SK-N-SH treated with all-trans-retinoic acid at 6 μM for 48 hours (cell line): Measurements from ENCODE around the gene TSNAX.

Experiments used
- RARB ChIP-seq: fragments of 250-450 bp; sonication (Bioruptor Pico); IDR thresholded peaks from 2 replicates; pipeline ENCODE4 v1.8.0; 2021; ENCODE audit warnings: mild to moderate bottlenecking, moderate library complexity
- TF ChIP-seq, protein P1 (sequence below): fragments of 250-450 bp; sonication (Bioruptor Pico); IDR thresholded peaks from 2 replicates; pipeline ENCODE4 v1.8.0; 2020; ENCODE audit warnings: mild to moderate bottlenecking, moderate library complexity, borderline replicate concordance
- TF ChIP-seq, protein P2 (sequence below): fragments of 250-450 bp; sonication (Bioruptor Pico); IDR thresholded peaks from 2 replicates; pipeline ENCODE4 v1.5.1; 2021; ENCODE audit warnings: mild to moderate bottlenecking, moderate library complexity

DNA sequence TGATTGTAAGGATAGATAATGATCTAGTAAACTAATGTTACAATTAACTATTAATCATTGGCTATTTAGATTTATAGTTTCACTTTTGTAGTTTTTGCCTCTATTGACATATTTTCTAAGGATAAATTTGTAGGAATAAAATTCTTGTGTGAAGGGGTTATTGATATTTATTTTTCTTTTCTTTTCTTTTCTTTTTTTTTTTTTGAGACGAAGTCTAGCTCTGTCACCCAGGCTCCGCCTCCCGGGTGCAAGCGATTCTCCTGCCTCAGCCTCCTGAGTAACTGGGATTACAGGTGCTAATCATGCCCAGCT lies 74.2 kb downstream of the TSNAX start:
- TF ChIP-seq, protein P1, sequence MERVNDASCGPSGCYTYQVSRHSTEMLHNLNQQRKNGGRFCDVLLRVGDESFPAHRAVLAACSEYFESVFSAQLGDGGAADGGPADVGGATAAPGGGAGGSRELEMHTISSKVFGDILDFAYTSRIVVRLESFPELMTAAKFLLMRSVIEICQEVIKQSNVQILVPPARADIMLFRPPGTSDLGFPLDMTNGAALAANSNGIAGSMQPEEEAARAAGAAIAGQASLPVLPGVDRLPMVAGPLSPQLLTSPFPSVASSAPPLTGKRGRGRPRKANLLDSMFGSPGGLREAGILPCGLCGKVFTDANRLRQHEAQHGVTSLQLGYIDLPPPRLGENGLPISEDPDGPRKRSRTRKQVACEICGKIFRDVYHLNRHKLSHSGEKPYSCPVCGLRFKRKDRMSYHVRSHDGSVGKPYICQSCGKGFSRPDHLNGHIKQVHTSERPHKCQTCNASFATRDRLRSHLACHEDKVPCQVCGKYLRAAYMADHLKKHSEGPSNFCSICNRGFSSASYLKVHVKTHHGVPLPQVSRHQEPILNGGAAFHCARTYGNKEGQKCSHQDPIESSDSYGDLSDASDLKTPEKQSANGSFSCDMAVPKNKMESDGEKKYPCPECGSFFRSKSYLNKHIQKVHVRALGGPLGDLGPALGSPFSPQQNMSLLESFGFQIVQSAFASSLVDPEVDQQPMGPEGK, result no peak
- TF ChIP-seq, protein P2, sequence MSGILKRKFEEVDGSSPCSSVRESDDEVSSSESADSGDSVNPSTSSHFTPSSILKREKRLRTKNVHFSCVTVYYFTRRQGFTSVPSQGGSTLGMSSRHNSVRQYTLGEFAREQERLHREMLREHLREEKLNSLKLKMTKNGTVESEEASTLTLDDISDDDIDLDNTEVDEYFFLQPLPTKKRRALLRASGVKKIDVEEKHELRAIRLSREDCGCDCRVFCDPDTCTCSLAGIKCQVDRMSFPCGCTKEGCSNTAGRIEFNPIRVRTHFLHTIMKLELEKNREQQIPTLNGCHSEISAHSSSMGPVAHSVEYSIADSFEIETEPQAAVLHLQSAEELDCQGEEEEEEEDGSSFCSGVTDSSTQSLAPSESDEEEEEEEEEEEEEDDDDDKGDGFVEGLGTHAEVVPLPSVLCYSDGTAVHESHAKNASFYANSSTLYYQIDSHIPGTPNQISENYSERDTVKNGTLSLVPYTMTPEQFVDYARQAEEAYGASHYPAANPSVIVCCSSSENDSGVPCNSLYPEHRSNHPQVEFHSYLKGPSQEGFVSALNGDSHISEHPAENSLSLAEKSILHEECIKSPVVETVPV, result no peak
- TF ChIP-seq RARB (CRISPR knock-in tag), result no peak
